Measurements from ENCODE around the gene SLC37A1. TPM values are rescaled to one million over a fixed set of nuclear protein-coding genes. Genes with fewer than 3 reads are reported as not detected.

Gene SLC37A1
- total and polyA plus RNA-seq, 4 donors = 2.0 to 7.2 (median 4.3) TPM

GRCh38 chr21:42565886-42566523 lies 52.4 kb downstream of the SLC37A1 start:
- Histone ChIP-seq H3K9ac (ENCODE audit: low read depth in 1 of 2, low read length in 2 of 2) (no peak overlapping the region), H3K9me3 (ENCODE audit: control insufficient read depth in 4 of 4, low read length in 3 of 4) (no peaks in the 10 kb centered on the region), H3K27ac (ENCODE audit: low read depth in 1 of 2, low read length in 2 of 2) (no peak overlapping the region), H3K4me3 (ENCODE audit: low read depth in 1 of 3, low read length in 3 of 3) (no peak overlapping the region), H3K27me3 (ENCODE audit: control insufficient read depth in 4 of 4, insufficient read depth in 4 of 4, low read length in 3 of 4) (no peaks in the 10 kb centered on the region), H3K4me1 (ENCODE audit: control insufficient read depth in 4 of 4, insufficient read depth in 4 of 4, low read length in 3 of 4) (no peaks in the 10 kb centered on the region), H3K36me3 (ENCODE audit: control insufficient read depth in 4 of 4, insufficient read depth in 3 of 4, low read depth in 1 of 4, low read length in 3 of 4) (peaks cover 6 to 16% (median 10%) of the 10 kb centered on the region in 4 donors)
- no peak for TF ChIP-seq REST (IDR thresholded peaks at IDR 0.05)
- TF ChIP-seq JUND (IDR thresholded peaks at IDR 0.05) = no peak
- TF ChIP-seq EGR1 (IDR thresholded peaks at IDR 0.05; ENCODE audit: low read depth in 2 of 2) = no peak
- TF ChIP-seq ATF3 (IDR thresholded peaks at IDR 0.05) = no peak
- TF ChIP-seq FOXA1 (IDR thresholded peaks at IDR 0.05) = no peak
- TF ChIP-seq GABPA (IDR thresholded peaks at IDR 0.05 in 1 of 2, conservative IDR thresholded peaks at IDR 0.05 in 1 of 2) = no peak
- no peak for TF ChIP-seq HNF4G (IDR thresholded peaks at IDR 0.05)
- TF ChIP-seq RAD21 (IDR thresholded peaks at IDR 0.05) = no peak
- no peak for TF ChIP-seq TAF1 (conservative IDR thresholded peaks at IDR 0.05)
- TF ChIP-seq RXRA (IDR thresholded peaks at IDR 0.05) = no peak
- TF ChIP-seq SP1 (IDR thresholded peaks at IDR 0.05) = no peak
- TF ChIP-seq MAX (IDR thresholded peaks at IDR 0.05) = no peak
- no peak for TF ChIP-seq CTCF (IDR thresholded peaks at IDR 0.05; ENCODE audit: low read depth, low read length, missing input control)
- DNase-seq (ENCODE audit: low spot score) = no peak
- 92% methylated on average over 13 of the region's 13 CpGs for WGBS

- Histone ChIP-seq H3K9me3 (ENCODE audit: control insufficient read depth in 4 of 4, low read length in 3 of 4) (no peaks in the 10 kb centered on the region), H3K4me3 (ENCODE audit: low read depth in 1 of 3, low read length in 3 of 3) (no peak overlapping the region), H3K9ac (ENCODE audit: low read depth in 1 of 2, low read length in 2 of 2) (no peak overlapping the region), H3K36me3 (ENCODE audit: control insufficient read depth in 4 of 4, insufficient read depth in 3 of 4, low read depth in 1 of 4, low read length in 3 of 4) (peaks cover 5 to 18% (median 10%) of the 10 kb centered on the region in 4 donors), H3K4me1 (ENCODE audit: control insufficient read depth in 4 of 4, insufficient read depth in 4 of 4, low read length in 3 of 4) (no peaks in the 10 kb centered on the region), H3K27ac (ENCODE audit: low read depth in 1 of 2, low read length in 2 of 2) (no peak overlapping the region), H3K27me3 (ENCODE audit: control insufficient read depth in 4 of 4, insufficient read depth in 4 of 4, low read length in 3 of 4) (no peaks in the 10 kb centered on the region)
- 93% methylated on average over 16 of the region's 16 CpGs for WGBS
- DNase-seq (ENCODE audit: low spot score) = no peak
- no peak for TF ChIP-seq JUND (IDR thresholded peaks at IDR 0.05)
- TF ChIP-seq RAD21 (IDR thresholded peaks at IDR 0.05) = no peak
- no peak for TF ChIP-seq CTCF (IDR thresholded peaks at IDR 0.05; ENCODE audit: low read depth, low read length, missing input control)
- no peak for TF ChIP-seq ATF3 (IDR thresholded peaks at IDR 0.05)
- no peak for TF ChIP-seq HNF4A (conservative IDR thresholded peaks at IDR 0.05)
- TF ChIP-seq EGR1 (IDR thresholded peaks at IDR 0.05; ENCODE audit: low read depth in 2 of 2) = no peak
- TF ChIP-seq ZBTB33 (IDR thresholded peaks at IDR 0.05) = no peak
- TF ChIP-seq FOXA2 (IDR thresholded peaks at IDR 0.05) = no peak
- no peak for TF ChIP-seq FOXA1 (IDR thresholded peaks at IDR 0.05)
- TF ChIP-seq SP1 (IDR thresholded peaks at IDR 0.05) = no peak
- no peak for TF ChIP-seq RXRA (IDR thresholded peaks at IDR 0.05)
- no peak for TF ChIP-seq TAF1 (conservative IDR thresholded peaks at IDR 0.05)
- no peak for TF ChIP-seq GABPA (IDR thresholded peaks at IDR 0.05 in 1 of 2, conservative IDR thresholded peaks at IDR 0.05 in 1 of 2)
- no peak for TF ChIP-seq HNF4G (IDR thresholded peaks at IDR 0.05)
- no peak for TF ChIP-seq NR2F2 (IDR thresholded peaks at IDR 0.05)
Measured at GRCh38 chr21:42566524-42567213, 53.0 kb downstream of the SLC37A1 start.

Data from liver (tissue), 9 donors.